Measurements from ENCODE around the gene SLC26A1.

GRCh38 chr4:1004071-1004418 is 10.8 kb upstream of the SLC26A1 start:
- TF ChIP-seq GATA3 (IDR thresholded peaks at IDR 0.05; ENCODE audit: low read depth, low read length) = no peak
- TF ChIP-seq GATA2 (IDR thresholded peaks at IDR 0.05; ENCODE audit: low read depth, low read length) = no peak

Measured in SH-SY5Y (cell line).